IPS DF 4.7 (cell line): ENCODE data around the gene ZDHHC18.
"Not testable (repeated sequence)": the region's sequence is repeated elsewhere in the genome, so short reads cannot be mapped to it uniquely, and the experiment has no call there.

Source experiments
- DNase-seq: peaks from one replicate; pipeline ENCODE4 v3.0.0-alpha.2; 2013; ENCODE audit warnings: low spot score; ENCODE audit errors: extremely low read depth

ZDHHC18 gene

DNA sequence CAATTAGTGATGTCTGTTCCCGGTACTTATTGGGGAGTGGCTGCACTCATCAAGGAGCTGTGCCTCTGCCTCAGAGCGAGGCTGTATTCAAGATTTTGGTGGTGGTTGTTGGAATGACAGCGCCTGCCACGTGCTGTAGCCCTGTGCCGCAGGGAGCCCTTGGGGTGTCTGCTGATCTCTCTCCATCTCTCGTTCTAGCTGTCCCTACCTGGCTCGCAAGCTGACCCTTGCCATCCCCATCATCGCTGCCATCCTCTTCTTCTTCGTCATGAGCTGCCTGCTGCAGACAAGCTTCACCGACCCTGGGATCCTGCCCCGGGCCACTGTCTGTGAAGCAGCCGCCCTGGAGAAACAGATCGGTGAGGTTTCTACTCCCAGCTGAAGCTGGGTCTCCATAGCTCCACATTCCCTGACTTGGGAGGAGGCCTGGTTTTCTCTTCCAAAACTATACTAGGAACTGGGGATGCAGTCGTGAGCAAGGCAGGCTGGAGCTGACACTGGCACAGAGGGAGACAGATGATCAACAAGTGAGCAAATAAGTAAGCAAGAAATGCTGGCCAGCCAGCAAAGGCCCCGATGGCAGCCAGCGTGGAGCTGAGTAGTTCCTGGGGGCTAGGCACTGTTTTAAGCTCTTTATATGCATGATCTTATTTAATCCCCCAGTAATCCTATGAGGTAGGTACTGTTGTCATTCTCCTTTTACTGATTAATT is 5.9 kb downstream of the ZDHHC18 start:
- no peak for DNase-seq

DNA sequence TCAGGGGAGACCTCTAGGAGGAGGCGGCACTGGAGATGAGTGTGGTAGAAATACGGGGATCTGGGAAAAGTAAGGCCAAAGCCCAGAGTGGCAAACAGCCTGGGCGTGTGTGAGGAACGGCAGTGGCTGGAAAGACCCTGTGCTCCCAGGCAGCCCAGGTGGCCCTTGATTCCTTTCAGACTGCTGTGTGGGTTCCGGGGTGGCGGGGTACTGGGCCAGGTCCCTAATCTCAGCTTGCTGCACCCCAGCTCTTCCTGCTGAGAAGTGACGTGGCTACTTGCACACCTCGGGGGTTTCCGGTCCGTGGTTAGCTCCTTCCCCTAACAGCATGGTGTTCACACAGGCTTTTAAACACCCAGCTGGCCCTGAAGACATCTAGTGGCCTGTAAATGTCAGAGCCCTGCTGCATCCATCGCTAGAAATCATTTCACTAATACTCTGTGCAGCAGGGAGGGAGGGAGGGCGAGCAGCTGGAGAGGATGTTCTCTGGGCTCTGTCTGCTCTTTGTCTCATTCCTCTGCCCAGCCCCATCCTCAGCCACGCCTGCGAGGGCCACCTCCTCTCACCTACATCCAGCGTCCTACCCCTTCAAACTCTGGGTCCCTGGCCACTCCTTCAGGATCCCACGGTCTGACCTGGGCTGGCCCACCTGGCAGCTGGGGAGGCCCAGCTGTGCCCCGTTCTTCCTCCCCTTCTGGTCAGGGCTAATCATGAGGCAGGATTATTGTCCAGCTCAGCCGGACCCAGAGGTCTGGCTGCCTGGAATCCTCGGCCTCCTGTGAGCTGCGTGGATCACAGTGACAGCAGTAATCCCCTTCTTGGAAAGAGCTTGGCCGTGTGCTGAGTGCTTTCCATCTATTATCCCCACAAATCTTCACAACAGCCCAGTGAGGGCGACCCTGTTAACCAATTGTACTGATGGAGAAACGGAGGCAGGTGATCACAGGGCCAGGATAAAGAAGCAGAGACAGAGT is 7.2 kb downstream of the ZDHHC18 start:
- no peak for DNase-seq

DNA sequence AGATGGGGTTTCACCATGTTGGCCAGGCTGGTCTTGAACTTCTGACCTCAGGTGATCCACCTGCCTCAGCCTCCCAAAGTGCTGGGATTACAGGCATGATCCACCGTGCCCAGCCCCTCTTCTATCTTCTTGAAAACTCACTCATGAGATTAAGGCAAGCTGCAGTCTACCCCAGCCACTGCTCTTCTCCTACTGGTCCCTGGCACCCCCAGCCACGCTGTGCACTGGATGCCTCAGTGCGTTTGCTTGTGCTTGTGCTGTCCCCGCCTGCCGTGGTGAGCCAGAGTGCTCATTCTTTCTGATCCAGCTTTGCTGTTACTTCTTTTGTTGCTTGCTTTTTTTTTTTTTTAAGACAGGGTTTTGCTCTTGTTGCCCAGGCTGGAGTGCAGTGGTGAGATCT is 11.2 kb downstream of the ZDHHC18 start:
- not testable (repeated sequence) for DNase-seq

GRCh38 chr1:26838474-26839338 is 12.2 kb downstream of the ZDHHC18 start:
- no peak for DNase-seq

DNA sequence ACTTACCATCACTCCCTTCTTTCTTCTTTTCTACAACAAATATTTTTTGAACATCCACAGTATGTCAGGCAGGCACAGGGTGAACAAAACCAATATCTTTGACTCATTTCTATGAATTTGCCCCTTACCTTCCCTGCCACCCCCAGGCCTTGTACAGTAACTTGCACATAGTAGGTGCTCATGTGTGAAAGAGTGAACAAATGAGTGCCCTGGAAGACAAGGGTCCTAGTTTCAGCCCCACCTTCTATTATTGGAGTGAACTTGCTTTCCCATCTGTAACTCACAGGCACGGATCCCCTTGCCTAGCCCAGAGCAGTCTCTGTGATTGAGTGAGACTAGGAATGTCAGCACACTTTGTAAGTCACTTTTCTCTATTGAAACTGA is 12.8 kb downstream of the ZDHHC18 start:
- no peak for DNase-seq

DNA sequence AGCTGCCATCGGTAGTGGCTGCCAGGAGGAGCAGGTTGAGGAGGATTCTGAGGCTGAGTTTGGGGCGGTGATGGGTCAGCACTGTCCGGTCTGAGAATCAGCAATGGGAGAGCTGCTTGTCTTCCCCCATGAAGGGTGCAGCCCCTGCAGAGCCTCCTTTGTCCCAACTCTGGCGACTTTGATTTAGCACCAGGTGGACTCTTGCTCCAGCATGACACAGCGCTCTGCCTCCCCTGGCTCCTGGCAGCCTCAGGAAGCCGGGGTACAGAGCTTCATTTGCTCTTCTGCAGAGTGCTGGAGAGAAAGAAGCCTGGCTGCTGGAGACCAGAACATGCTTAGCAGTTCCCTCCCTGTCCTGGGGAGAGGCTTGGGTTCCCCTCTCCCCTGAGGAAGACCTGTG is 13.3 kb downstream of the ZDHHC18 start:
- no peak for DNase-seq

- no peak for DNase-seq
Observed at GRCh38 chr1:26844424-26845196, 18.1 kb downstream of the ZDHHC18 start.

GRCh38 chr1:26847826-26848225 is 21.3 kb downstream of the ZDHHC18 start:
- DNase-seq: not testable (repeated sequence)

DNA sequence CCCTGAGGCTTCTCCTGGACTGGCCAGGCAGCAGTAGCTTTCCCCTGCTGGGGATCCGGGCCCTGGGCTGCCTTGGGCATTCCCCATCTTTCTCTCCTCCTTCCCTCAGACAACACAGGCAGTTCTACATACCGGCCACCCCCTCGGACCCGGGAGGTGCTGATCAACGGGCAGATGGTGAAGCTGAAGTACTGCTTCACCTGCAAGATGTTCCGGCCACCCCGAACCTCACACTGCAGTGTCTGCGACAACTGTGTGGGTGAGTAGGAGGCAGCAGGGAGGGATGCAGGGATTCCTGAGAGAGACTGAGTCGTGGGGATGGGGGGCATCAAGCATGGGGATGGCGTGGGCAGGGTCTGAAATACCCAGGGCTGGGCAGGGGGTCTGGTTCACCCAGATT is 22.0 kb downstream of the ZDHHC18 start:
- no peak for DNase-seq

DNA sequence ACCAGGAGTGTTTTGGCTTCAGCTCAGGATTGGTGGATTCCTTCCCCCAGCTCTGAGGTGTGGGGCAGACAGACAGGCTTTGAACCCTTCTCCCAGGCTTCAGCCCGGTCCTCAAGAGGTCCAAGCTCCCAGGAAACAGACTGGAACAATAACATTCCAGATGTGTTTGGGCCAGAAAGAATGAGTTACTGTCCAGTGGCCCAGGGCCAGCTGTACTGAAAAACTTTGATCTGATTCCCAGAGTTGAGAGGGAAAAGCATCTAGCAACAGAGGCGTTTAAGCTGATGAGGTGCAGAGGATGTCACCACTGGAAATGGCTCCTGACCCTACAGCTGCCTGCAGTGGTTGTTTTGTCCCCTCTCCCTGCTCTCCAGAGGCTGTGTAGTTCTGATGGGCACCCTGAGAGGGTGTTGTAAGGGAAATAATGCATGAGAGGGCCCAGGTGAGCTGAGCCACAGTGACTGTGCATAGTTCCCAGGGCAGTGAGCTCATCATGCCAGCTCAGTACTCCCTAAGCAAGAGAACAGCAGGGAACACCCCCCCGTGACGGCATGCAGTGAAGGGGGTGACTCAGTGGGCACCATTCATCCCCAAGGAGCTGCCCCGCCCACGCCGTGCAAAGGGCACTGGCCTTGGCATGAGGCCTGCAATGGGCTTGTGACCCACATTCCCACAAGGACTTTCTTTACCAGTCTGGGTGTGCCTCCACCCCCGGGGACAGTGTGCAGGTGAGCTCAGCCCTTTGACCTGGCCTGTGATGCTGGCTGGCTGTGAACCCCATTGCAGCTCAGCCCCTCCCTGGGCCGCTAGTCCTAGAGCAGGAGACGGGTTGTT is 22.7 kb downstream of the ZDHHC18 start:
- DNase-seq: no peak

GRCh38 chr1:26851106-26851684 is 24.7 kb downstream of the ZDHHC18 start:
- no peak for DNase-seq

DNA sequence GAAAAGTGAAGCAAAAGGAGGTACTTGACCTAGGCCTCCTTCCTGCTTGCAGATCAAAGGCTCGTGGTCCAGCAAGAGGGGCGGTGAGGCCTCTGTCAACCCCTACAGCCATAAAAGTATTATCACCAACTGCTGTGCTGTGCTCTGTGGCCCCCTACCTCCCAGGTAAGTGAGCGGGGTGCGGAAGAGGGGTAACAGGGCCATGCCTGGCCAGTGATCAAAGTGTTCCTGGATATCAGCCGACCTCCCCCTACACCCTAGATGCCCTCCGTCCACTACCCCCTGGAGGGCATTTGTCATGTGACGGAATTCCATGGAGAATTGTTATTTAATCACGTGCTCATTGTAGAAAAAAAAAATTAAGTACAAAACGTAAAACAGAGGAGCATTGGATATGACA is 26.2 kb downstream of the ZDHHC18 start:
- DNase-seq: no peak

DNA sequence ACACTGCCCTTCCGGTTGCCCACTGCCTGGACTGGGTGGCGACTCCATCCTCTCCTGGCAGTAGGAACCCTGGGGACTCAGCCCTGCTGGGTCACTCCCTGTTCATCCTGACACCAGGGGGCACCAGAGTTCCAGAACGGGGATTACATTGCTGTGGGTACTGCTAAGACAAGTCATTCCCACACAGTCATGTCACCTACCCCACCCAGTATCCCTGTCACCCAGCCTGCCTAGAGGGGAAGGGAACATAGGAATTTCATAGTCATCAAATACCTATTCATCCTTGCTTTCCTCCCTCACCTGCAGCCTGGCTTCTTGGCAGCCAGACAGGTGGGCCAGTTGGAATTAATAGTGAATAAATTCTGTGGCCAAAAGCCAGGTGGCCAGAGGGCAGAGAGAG is 26.7 kb downstream of the ZDHHC18 start:
- DNase-seq: no peak

DNA sequence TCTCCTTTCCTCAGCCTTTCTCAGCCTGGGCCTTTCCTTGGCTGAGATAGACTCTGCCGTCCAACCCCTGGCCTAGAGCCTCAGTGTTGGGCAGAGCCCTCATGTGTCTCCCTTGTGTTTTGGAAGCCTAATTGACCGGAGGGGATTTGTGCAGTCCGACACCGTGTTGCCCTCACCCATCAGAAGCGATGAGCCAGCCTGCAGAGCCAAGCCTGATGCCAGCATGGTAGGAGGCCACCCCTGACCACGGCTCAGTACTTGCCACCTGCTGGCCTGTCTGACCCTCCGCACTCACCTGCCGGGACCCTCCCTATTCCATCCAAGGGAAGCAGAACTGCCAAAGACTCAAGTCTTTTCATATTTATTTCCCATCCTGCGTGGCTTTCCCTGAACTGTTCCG is 27.1 kb downstream of the ZDHHC18 start:
- no peak for DNase-seq

DNA sequence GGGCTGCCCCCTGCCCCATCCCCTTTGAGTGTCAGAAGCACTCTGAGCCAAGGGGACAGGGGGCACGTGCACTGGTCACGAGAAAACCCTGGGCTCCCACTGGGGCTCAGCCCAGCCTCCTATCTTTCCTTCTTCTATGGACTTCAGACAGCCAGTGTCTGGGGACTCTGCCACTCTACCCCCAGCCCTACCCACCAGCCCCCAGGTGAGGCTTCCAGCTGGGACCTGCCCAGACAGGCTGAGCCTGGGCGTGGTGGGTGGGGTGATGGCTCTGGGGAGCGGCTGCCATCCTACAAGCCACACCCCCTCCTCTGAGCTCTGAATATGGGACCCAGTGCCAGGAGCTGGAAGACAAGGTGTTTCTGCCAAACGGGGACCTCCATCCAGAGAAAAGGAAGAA is 28.4 kb downstream of the ZDHHC18 start:
- no peak for DNase-seq

DNA sequence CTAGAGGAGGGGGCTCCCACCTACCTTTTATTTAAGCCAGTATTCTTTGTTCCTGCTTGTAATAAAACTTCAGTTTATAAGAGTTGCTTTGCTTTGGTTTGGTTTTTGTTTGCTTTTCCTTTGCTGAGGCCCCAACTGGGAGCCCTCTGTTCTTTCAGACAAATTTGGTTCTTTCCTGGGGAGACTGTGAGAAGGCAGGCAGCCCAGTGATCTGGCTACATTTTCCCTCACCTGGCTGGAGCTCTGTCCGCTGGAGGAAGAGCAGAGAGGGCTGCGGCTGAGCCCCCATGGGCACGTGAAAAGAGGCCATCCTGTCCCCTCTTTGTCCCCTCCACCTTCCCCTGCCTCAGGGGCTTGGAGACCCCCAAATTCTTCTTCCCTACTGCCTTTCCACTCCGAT is 29.1 kb downstream of the ZDHHC18 start:
- no peak for DNase-seq

GRCh38 chr1:26856181-26856580 is 29.7 kb downstream of the ZDHHC18 start:
- no peak for DNase-seq

- no peak for DNase-seq
Observed at GRCh38 chr1:26856604-26857469, 30.3 kb downstream of the ZDHHC18 start.
